Uterus (tissue), 2 donors: Measurements from ENCODE around the gene GART.

ENCODE experiments used
- POLR2A ChIP-seq, 2 donors: fragments of 450-650 bp; IDR thresholded peaks; one replicate each; pipeline ENCODE4 v1.6.1; 2016; ENCODE audit warnings: antibody characterized with exemption in 2 of 2, mild to moderate bottlenecking in 1 of 2, moderate library complexity in 1 of 2
- TF ChIP-seq, protein P1 (sequence below), 4 experiments: fragments of 200-600 bp in 2 of 4; fragments of 450-650 bp in 2 of 4; sonication (generic) in 2 of 4; IDR thresholded peaks; one replicate each; pipeline ENCODE4 v1.5.1; 2016 to 2019; ENCODE audit warnings: antibody characterized with exemption in 4 of 4, mild to moderate bottlenecking in 2 of 4, moderate library complexity in 1 of 4

DNA sequence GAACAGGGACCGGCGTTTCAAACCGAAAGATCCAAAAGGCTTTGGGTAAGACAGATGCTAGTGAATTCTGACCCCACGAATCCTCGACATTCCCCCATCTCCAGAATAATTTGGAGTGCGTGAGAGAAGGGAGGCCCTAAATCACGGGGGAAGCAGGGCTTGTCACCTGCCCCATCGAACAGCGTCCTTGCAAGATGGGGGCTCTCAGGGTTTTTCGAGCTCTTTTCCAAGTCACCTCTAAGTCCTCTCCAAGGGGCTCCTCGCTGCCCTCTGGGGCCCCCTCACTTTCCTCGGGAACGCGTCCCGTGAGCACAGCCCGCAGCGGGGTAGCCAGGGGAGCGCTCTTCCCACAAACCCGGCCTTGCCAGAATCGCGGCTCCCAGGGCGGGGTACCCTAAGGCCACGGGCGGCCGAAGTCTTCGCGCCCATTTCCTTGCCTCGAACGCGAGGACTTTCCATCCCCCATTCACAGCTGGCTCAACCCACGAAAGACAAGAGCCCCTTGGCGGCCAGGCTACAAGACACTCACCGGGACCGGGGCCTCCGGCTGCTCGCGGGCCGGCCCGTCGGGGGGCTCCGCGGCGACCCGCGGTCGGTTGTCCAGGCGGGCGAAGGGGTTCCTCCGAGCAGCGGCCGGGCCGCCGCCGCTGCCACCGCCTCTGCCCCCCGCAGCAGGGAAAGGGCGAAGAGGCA, 46.0 kb upstream of the GART start:
- TF ChIP-seq POLR2A (IDR thresholded peaks at IDR 0.05): no peak
- TF ChIP-seq, protein P1, sequence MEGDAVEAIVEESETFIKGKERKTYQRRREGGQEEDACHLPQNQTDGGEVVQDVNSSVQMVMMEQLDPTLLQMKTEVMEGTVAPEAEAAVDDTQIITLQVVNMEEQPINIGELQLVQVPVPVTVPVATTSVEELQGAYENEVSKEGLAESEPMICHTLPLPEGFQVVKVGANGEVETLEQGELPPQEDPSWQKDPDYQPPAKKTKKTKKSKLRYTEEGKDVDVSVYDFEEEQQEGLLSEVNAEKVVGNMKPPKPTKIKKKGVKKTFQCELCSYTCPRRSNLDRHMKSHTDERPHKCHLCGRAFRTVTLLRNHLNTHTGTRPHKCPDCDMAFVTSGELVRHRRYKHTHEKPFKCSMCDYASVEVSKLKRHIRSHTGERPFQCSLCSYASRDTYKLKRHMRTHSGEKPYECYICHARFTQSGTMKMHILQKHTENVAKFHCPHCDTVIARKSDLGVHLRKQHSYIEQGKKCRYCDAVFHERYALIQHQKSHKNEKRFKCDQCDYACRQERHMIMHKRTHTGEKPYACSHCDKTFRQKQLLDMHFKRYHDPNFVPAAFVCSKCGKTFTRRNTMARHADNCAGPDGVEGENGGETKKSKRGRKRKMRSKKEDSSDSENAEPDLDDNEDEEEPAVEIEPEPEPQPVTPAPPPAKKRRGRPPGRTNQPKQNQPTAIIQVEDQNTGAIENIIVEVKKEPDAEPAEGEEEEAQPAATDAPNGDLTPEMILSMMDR (IDR thresholded peaks at IDR 0.05): no peak
